ENCODE results near the gene ESYT2.

The ESYT2 gene

GRCh38 chr7:158725506-158725800 lies 103.9 kb downstream of the ESYT2 start:
- TF ChIP-seq, protein P1, sequence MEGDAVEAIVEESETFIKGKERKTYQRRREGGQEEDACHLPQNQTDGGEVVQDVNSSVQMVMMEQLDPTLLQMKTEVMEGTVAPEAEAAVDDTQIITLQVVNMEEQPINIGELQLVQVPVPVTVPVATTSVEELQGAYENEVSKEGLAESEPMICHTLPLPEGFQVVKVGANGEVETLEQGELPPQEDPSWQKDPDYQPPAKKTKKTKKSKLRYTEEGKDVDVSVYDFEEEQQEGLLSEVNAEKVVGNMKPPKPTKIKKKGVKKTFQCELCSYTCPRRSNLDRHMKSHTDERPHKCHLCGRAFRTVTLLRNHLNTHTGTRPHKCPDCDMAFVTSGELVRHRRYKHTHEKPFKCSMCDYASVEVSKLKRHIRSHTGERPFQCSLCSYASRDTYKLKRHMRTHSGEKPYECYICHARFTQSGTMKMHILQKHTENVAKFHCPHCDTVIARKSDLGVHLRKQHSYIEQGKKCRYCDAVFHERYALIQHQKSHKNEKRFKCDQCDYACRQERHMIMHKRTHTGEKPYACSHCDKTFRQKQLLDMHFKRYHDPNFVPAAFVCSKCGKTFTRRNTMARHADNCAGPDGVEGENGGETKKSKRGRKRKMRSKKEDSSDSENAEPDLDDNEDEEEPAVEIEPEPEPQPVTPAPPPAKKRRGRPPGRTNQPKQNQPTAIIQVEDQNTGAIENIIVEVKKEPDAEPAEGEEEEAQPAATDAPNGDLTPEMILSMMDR (IDR thresholded peaks at IDR 0.05; ENCODE audit: control insufficient read depth, insufficient read depth, low read depth, low read length, missing control alignments), result no peak
- DNase-seq (ENCODE audit: low read depth), result no peak
- H3K4me3 ChIP-seq (ENCODE audit: control insufficient read depth, low read depth, low read length), result no peak overlapping the region

- DNase-seq (ENCODE audit: low read depth), result no peak
- TF ChIP-seq, protein P1 (IDR thresholded peaks at IDR 0.05; ENCODE audit: control insufficient read depth, insufficient read depth, low read depth, low read length, missing control alignments), result no peak
- H3K4me3 ChIP-seq (ENCODE audit: control insufficient read depth, low read depth, low read length), result no peak overlapping the region
These were observed 104.4 kb downstream of the ESYT2 start for GRCh38 chr7:158724658-158725505.

DNA sequence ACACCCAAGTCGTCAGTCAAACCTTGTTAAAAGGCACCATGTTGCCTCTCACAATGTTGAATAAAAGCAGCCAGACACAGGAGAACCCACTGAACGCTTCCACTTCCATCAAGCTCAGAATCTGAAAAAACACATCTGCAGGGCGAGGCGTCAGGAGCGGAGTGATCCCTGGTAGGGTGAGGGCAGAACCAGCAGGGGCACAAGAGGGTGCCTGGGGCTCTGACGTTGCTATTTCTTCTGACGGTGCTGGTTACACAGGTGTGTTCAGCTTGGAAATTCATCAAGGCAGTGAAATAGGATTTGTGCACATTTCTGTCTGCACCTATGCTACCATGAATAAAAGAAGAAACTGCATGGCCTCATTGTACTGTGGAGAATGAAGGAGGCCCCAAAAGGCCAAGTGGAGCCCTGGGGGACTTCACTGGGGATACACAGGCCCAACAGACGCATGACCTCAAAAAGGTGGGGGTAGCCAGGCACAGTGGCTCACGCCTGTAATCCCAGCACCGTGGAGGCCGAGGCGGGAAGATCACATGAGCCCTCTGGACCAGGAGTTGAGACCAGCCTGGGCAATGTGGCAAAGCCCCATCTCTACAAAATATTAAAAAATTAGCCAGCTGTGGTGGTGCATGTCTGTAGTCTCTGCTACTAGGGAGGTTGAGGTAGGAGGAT lies 105.5 kb downstream of the ESYT2 start:
- no peak overlapping the region for H3K4me3 ChIP-seq (ENCODE audit: control insufficient read depth, low read depth, low read length)
- no peak for DNase-seq (ENCODE audit: low read depth)
- TF ChIP-seq, protein P1 (IDR thresholded peaks at IDR 0.05; ENCODE audit: control insufficient read depth, insufficient read depth, low read depth, low read length, missing control alignments), result no peak

DNA sequence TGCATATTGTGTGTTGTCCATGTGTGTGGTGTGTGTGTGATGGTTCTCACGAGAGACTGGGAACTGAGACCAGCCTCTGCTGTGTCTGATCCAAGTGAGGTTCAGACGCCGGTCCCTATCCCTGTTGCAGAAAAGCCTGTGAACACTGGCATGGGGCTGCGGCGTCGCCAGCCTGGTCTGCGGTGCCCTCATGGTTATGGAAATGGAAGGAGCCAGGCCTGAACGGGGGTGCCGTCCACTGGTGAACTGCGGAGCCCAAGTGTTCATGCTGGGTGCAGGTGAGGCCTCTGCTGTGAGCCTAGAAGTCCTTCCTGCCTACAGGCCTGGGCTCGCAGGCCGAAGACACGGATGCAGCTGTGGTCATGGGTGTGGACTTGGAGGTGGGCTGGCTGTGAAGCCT lies 106.0 kb downstream of the ESYT2 start:
- DNase-seq (ENCODE audit: low read depth), result no peak
- TF ChIP-seq, protein P1 (IDR thresholded peaks at IDR 0.05; ENCODE audit: control insufficient read depth, insufficient read depth, low read depth, low read length, missing control alignments), result no peak
- no peak overlapping the region for H3K4me3 ChIP-seq (ENCODE audit: control insufficient read depth, low read depth, low read length)

DNA sequence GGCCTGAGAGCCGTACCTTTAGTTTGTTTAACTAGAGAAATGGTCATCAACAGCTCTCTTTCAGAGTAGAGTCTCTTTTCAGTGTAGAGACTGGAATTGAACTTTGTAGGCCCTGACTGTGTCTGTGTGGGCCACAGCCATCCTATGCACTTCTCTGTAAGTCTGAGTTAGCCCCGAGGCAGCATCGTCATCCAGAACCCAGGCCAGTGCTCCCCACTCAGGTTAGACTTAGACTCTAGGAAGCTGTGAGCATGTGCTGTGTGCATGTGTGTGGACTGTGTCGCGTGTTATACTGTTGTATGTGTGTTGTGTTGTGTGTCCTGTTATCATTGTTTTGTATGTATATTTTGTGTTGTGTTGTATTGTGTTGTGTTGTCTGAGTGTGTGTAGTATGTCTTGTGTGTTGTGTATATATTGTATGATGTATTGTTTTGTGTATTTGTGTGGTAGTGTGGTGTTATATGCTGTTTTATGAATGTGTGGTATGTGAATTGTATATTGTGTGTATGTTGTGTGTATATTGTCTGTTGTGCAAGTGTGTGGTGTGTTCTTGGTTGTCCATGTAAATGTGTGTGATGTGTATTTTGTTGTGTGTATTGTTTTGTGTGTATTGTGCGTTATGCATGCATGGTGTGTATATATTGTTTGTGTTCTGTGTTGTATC lies 106.6 kb downstream of the ESYT2 start:
- no peak for DNase-seq (ENCODE audit: low read depth)
- no peak overlapping the region for H3K4me3 ChIP-seq (ENCODE audit: control insufficient read depth, low read depth, low read length)
- TF ChIP-seq, protein P1 (IDR thresholded peaks at IDR 0.05; ENCODE audit: control insufficient read depth, insufficient read depth, low read depth, low read length, missing control alignments), result no peak

- H3K4me3 ChIP-seq (ENCODE audit: control insufficient read depth, low read depth, low read length), result no peak overlapping the region
- TF ChIP-seq, protein P1 (IDR thresholded peaks at IDR 0.05; ENCODE audit: control insufficient read depth, insufficient read depth, low read depth, low read length, missing control alignments), result no peak
- no peak for DNase-seq (ENCODE audit: low read depth)
These were observed 109.2 kb downstream of the ESYT2 start for GRCh38 chr7:158720112-158720511.
